IMR-90 (cell line): ENCODE measurements around the gene ADD3. TPM values are rescaled to one million over a fixed set of nuclear protein-coding genes. Genes with fewer than 3 reads are reported as not detected.

ENCODE experiments used
- ATAC-seq: fragments of 200-7000 bp; cut with Tn5 transposase; 2 replicates; pipeline ENCODE4 v1.9.1; 2020; ENCODE audit warnings: low read depth, mild to moderate bottlenecking, moderate library complexity
- BruUV-seq: library from RNA; stranded (reverse); fragments of 400-500 nt; replicated peaks from 2 replicates; lab custom pipeline; 2021; lab: Mats Ljungman, UMichigan
- CTCF ChIA-PET: fragments of 300-600 bp; formaldehyde crosslinking; extraction: SDS; loops from one replicate; lab custom pipeline; 2021; ENCODE audit warnings: antibody characterized with exemption; lab: Yijun Ruan, JAX
- POLR2A ChIA-PET: fragments of 300-600 bp; sonication (Branson Sonifier 250); formaldehyde crosslinking; loops from one replicate; lab custom pipeline; 2022; ENCODE audit warnings: antibody characterized with exemption; ENCODE audit not compliant: unreplicated experiment; lab: Charles Lee
- DNase-seq: peaks from one replicate; pipeline ENCODE4 v3.0.0; 2013
- H2AFZ ChIP-seq: replicated peaks from 2 replicates; pipeline ENCODE3; 2013; ENCODE audit warnings: low read length, mild to moderate bottlenecking; ENCODE audit not compliant: poor library complexity
- H2AK5ac ChIP-seq: 2 replicates; pipeline ENCODE4 v1.6.1; 2013; ENCODE audit warnings: low read depth, low read length, inconsistent platforms
- H2AK9ac ChIP-seq: replicated peaks from 2 replicates; pipeline ENCODE3; 2013; ENCODE audit warnings: mild to moderate bottlenecking, low read depth, low read length, moderate library complexity; ENCODE audit not compliant: poor library complexity
- H2BK120ac ChIP-seq: 2 replicates; pipeline ENCODE4 v1.6.1; 2013; ENCODE audit warnings: low read depth, low read length, inconsistent platforms
- H2BK15ac ChIP-seq: 3 replicates; pipeline ENCODE4 v1.6.1; 2013; ENCODE audit warnings: low read depth, low read length, inconsistent platforms
- H2BK20ac ChIP-seq: 2 replicates; pipeline ENCODE4 v1.6.1; 2013; ENCODE audit warnings: low read depth, mild to moderate bottlenecking, inconsistent platforms, low read length, moderate library complexity
- H2BK5ac ChIP-seq: 2 replicates; pipeline ENCODE4 v1.6.1; 2013; ENCODE audit warnings: mild to moderate bottlenecking, low read depth, low read length, inconsistent platforms; ENCODE audit not compliant: poor library complexity, severe bottlenecking
- H3K14ac ChIP-seq: replicated peaks from 2 replicates; pipeline ENCODE4 v1.6.1; 2013; ENCODE audit warnings: low read depth, low read length, inconsistent platforms
- H3K18ac ChIP-seq: 2 replicates; pipeline ENCODE4 v1.6.1; 2013; ENCODE audit warnings: low read depth, low read length, control low read depth
- H3K23ac ChIP-seq: 2 replicates; pipeline ENCODE4 v1.6.1; 2013; ENCODE audit warnings: low read depth, low read length, inconsistent platforms
- H3K27ac ChIP-seq: 2 replicates; pipeline ENCODE4 v1.5.1; 2013; ENCODE audit warnings: mild to moderate bottlenecking, control low read depth, low read length; ENCODE audit not compliant: insufficient read depth
- H3K27me3 ChIP-seq: 2 replicates; pipeline ENCODE4 v1.6.1; 2013; ENCODE audit warnings: low read length; ENCODE audit not compliant: control insufficient read depth, insufficient read depth
- H3K36me3 ChIP-seq: 2 replicates; pipeline ENCODE4 v1.6.1; 2013; ENCODE audit warnings: low read length, mixed read lengths; ENCODE audit not compliant: control insufficient read depth, insufficient read depth
- H3K4ac ChIP-seq: 2 replicates; pipeline ENCODE4 v1.6.1; 2013; ENCODE audit warnings: low read depth, low read length, inconsistent platforms
- H3K4me1 ChIP-seq: 2 replicates; pipeline ENCODE4 v1.6.1; 2013; ENCODE audit warnings: low read length, mixed read lengths; ENCODE audit not compliant: control insufficient read depth, insufficient read depth
- H3K4me2 ChIP-seq: 2 replicates; pipeline ENCODE4 v1.6.1; 2013; ENCODE audit warnings: low read depth, mild to moderate bottlenecking, control low read depth, low read length, moderate library complexity
- H3K4me3 ChIP-seq: 2 replicates; pipeline ENCODE4 v1.5.1; 2013; ENCODE audit warnings: low read depth, mild to moderate bottlenecking, control low read depth, low read length, moderate library complexity; ENCODE audit not compliant: insufficient read depth
- H3K56ac ChIP-seq: 2 replicates; pipeline ENCODE4 v1.6.1; 2013; ENCODE audit warnings: low read length, inconsistent platforms; ENCODE audit not compliant: insufficient read depth; ENCODE audit errors: extremely low read depth
- H3K79me1 ChIP-seq, 2 experiments: 2 replicates each; pipeline ENCODE4 v1.6.1; 2013; ENCODE audit warnings: low read length in 2 of 2, inconsistent platforms in 1 of 2, low read depth in 1 of 2
- H3K9ac ChIP-seq: 2 replicates; pipeline ENCODE4 v1.6.1; 2013; ENCODE audit warnings: low read depth, low read length, control low read depth
- H3K9me1 ChIP-seq: 2 replicates; pipeline ENCODE4 v1.6.1; 2013; ENCODE audit warnings: low read length, inconsistent platforms; ENCODE audit not compliant: insufficient read depth
- H3K9me3 ChIP-seq: 2 replicates; pipeline ENCODE4 v1.6.1; 2013; ENCODE audit warnings: low read length; ENCODE audit not compliant: control insufficient read depth, insufficient read depth
- H4K20me1 ChIP-seq: 2 replicates; pipeline ENCODE4 v1.6.1; 2013; ENCODE audit warnings: low read length, inconsistent platforms; ENCODE audit not compliant: insufficient read depth
- H4K5ac ChIP-seq: 2 replicates; pipeline ENCODE4 v1.6.1; 2013; ENCODE audit warnings: mild to moderate bottlenecking, low read depth, low read length, control low read depth
- H4K8ac ChIP-seq, 2 experiments: 2 replicates each; pipeline ENCODE4 v1.6.1; 2013; ENCODE audit warnings: low read depth in 2 of 2, low read length in 2 of 2, control low read depth in 1 of 2, inconsistent platforms in 1 of 2
- H4K91ac ChIP-seq: 2 replicates; pipeline ENCODE4 v1.6.1; 2013; ENCODE audit warnings: low read depth, low read length, inconsistent platforms; ENCODE audit not compliant: insufficient read depth
- FOS ChIP-seq: fragments of 150-350 bp; IDR thresholded peaks from 2 replicates; pipeline ENCODE4 v1.6.1; 2016; ENCODE audit warnings: low read depth, low read length
- MAZ ChIP-seq: IDR thresholded peaks from 2 replicates; pipeline ENCODE4 v1.6.1; 2012; ENCODE audit warnings: low read depth, mild to moderate bottlenecking, low read length, improper control_type of control experiment, moderate library complexity, borderline replicate concordance
- MXI1 ChIP-seq: IDR thresholded peaks from 2 replicates; pipeline ENCODE4 v1.6.1; 2012; ENCODE audit warnings: low read depth, mild to moderate bottlenecking, low read length, moderate library complexity, borderline replicate concordance
- RCOR1 ChIP-seq: IDR thresholded peaks from 2 replicates; pipeline ENCODE4 v1.6.1; 2012; ENCODE audit warnings: mild to moderate bottlenecking, low read length, improper control_type of control experiment; ENCODE audit not compliant: insufficient replicate concordance
- SMC3 ChIP-seq: fragments of 150-350 bp; IDR thresholded peaks from 2 replicates; pipeline ENCODE4 v1.6.1; 2016; ENCODE audit warnings: low read depth, mild to moderate bottlenecking, antibody characterized with exemption, low read length, moderate library complexity
- WGBS, 2 experiments: methylation state at CpG; one replicate each; pipeline versions ENCODE4 v1.1.5 to v1.1.7; 2013; ENCODE audit warnings: missing lambda C conversion rate in 2 of 2; ENCODE audit not compliant: insufficient read length in 1 of 2; ENCODE audit errors: extremely low coverage in 2 of 2; 5-methylcytosine and 5-hydroxymethylcytosine counted together
- dilution Hi-C: fragments of 300-500 bp; cut with HindIII; formaldehyde crosslinking; loops from one replicate; pipeline ENCODE4 v1.14.3; 2018; ENCODE audit warnings: low sequenced_read_pairs; ENCODE audit not compliant: unreplicated experiment
- in situ Hi-C: fragments of 300-500 bp; cut with MboI; formaldehyde crosslinking; loops from 3 replicates; pipeline ENCODE4 v1.14.3; 2019; ENCODE audit warnings: low sequenced_read_pairs, inconsistent platforms, mixed read lengths
- intact Hi-C: fragments of 100-400 bp; cut with micrococcal nuclease; formaldehyde crosslinking; loops from 2 replicates; pipeline ENCODE4 v1.10.0; 2022
- polyA plus RNA-seq, 3 experiments: library from polyadenylated mRNA; depleted of rRNA; stranded (reverse); fragments of >200 nt; gene quantifications; 2 replicates each; pipeline ENCODE4 v1.2.3, GENCODE V29; 2012; ENCODE audit warnings: low replicate concordance in 1 of 3
- total RNA-seq: library from RNA; depleted of rRNA; stranded (reverse); fragments of >200 nt; gene quantifications from 2 replicates; pipeline ENCODE4 v1.2.3, GENCODE V29; 2012
- TF ChIP-seq, protein P1 (sequence below): conservative IDR thresholded peaks from 2 replicates; pipeline ENCODE4 v1.5.1; 2012; ENCODE audit warnings: mild to moderate bottlenecking, low read depth, low read length, improper control_type of control experiment
- TF ChIP-seq, protein P2 (sequence below): fragments of 150-350 bp; IDR thresholded peaks from 2 replicates; pipeline ENCODE4 v1.6.1; 2016; ENCODE audit warnings: low read depth, mild to moderate bottlenecking, low read length, moderate library complexity, borderline replicate concordance

The ADD3 gene
- total and polyA plus RNA-seq, 2 of the 4 experiments (the other 2 are of a cell fraction): 138 to 212 TPM

DNA sequence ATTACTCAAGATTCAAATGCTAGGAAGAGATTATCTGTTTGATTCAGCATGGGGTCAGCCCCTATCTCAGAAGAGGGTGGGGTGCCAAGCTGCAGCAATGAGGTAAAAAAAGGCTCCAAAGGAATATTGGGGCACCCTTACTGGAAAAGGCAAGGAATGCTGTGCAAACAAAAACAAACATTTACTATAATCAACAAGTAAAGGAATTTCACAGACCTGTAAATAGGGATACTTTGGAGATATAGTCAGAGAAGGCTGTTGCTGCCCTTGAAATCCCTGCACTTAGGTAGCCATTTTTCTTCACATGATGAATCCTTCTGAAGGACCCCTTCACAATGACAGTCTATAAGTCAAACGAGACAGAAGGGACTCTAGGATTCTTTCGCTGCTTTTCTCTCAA, 10.6 kb upstream of the ADD3 start:
- no peak overlapping the region for H3K9ac ChIP-seq
- H3K4me3 ChIP-seq: no peak overlapping the region
- TF ChIP-seq SMC3: no peak
- no peak for TF ChIP-seq MXI1
- TF ChIP-seq, protein P1, sequence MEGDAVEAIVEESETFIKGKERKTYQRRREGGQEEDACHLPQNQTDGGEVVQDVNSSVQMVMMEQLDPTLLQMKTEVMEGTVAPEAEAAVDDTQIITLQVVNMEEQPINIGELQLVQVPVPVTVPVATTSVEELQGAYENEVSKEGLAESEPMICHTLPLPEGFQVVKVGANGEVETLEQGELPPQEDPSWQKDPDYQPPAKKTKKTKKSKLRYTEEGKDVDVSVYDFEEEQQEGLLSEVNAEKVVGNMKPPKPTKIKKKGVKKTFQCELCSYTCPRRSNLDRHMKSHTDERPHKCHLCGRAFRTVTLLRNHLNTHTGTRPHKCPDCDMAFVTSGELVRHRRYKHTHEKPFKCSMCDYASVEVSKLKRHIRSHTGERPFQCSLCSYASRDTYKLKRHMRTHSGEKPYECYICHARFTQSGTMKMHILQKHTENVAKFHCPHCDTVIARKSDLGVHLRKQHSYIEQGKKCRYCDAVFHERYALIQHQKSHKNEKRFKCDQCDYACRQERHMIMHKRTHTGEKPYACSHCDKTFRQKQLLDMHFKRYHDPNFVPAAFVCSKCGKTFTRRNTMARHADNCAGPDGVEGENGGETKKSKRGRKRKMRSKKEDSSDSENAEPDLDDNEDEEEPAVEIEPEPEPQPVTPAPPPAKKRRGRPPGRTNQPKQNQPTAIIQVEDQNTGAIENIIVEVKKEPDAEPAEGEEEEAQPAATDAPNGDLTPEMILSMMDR: no peak
- TF ChIP-seq, protein P2, sequence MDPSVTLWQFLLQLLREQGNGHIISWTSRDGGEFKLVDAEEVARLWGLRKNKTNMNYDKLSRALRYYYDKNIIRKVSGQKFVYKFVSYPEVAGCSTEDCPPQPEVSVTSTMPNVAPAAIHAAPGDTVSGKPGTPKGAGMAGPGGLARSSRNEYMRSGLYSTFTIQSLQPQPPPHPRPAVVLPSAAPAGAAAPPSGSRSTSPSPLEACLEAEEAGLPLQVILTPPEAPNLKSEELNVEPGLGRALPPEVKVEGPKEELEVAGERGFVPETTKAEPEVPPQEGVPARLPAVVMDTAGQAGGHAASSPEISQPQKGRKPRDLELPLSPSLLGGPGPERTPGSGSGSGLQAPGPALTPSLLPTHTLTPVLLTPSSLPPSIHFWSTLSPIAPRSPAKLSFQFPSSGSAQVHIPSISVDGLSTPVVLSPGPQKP: no peak
- no peak for TF ChIP-seq FOS
- TF ChIP-seq RCOR1: no peak
- no peak for TF ChIP-seq MAZ
- CTCF ChIA-PET: interaction anchor here (0.9 kb wide), 1 partner anchor 18 kb away, joined by 3 read pairs; no protein-coding TSS in a partner anchor
- H3K56ac ChIP-seq: no peak overlapping the region
- no peak overlapping the region for H3K14ac ChIP-seq
- POLR2A ChIA-PET: no interaction called here
- H3K4ac ChIP-seq: no peak overlapping the region
- no peaks in the 10 kb centered on the region; the same call in 1 of the 2 replicates for H3K9me1 ChIP-seq
- dilution Hi-C loops: no loop called here
- no peak overlapping the region for H3K27ac ChIP-seq
- no peaks in the 10 kb centered on the region for H3K27me3 ChIP-seq
- no peak overlapping the region; the same call in 1 of the 2 replicates for H3K23ac ChIP-seq
- in situ Hi-C loops: no loop called here
- no peak overlapping the region for H4K5ac ChIP-seq
- no peak overlapping the region; the same call in 2 of the 3 replicates for H2BK15ac ChIP-seq
- no peak overlapping the region for H4K8ac ChIP-seq
- H3K4me1 ChIP-seq: peaks cover 3% of the 10 kb centered on the region; the same call in 1 of the 2 replicates
- H4K91ac ChIP-seq: no peak overlapping the region
- H3K4me2 ChIP-seq: no peak overlapping the region
- H3K36me3 ChIP-seq: no peaks in the 10 kb centered on the region
- H3K79me1 ChIP-seq: no peaks in the 10 kb centered on the region
- H3K18ac ChIP-seq: no peak overlapping the region
- ATAC-seq (no peak), DNase-seq (no peak)
- H3K9me3 ChIP-seq: no peaks in the 10 kb centered on the region
- H2BK120ac ChIP-seq: no peak overlapping the region
- H2AK9ac ChIP-seq: no peak overlapping the region
- no peak overlapping the region for H2BK20ac ChIP-seq
- no CpG with 5 or more reads among the region's 2 CpGs for WGBS, 2 experiments
- no TSS peak for BruUV-seq
- H2BK5ac ChIP-seq: no peak overlapping the region
- no peak overlapping the region for H2AK5ac ChIP-seq
- intact Hi-C loops: no loop called here
- no peak overlapping the region for H2AFZ ChIP-seq
- H4K20me1 ChIP-seq: no peaks in the 10 kb centered on the region
